HepG2 (cell line): Measurements from ENCODE around the gene EIF5A. TPM values are rescaled to one million over a fixed set of nuclear protein-coding genes. Genes with fewer than 3 reads are reported as not detected.

Experiments used
- DBP ChIP-seq: sonication (generic); formaldehyde crosslinking; IDR thresholded peaks from 2 replicates; pipeline ENCODE4 v1.4.0; 2020; ENCODE audit warnings: missing genetic modification reagents; ENCODE audit errors: not compliant biosample characterization
- DNMT1 ChIP-seq: sonication (generic); formaldehyde crosslinking; IDR thresholded peaks from 2 replicates; pipeline ENCODE4 v1.5.1; 2020; ENCODE audit warnings: mild to moderate bottlenecking, missing genetic modification reagents
- IKZF4 ChIP-seq: sonication (generic); formaldehyde crosslinking; IDR thresholded peaks from 2 replicates; pipeline ENCODE4 v1.5.1; 2020; ENCODE audit warnings: borderline replicate concordance, mild to moderate bottlenecking, low read depth, missing genetic modification reagents; ENCODE audit errors: not compliant biosample characterization
- NKX3-1 ChIP-seq: sonication (generic); formaldehyde crosslinking; IDR thresholded peaks from 2 replicates; pipeline ENCODE4 v1.5.0; 2020; ENCODE audit warnings: missing genetic modification reagents
- PAXIP1 ChIP-seq: sonication (generic); formaldehyde crosslinking; conservative IDR thresholded peaks from 2 replicates; pipeline ENCODE4 v1.4.0; 2020; ENCODE audit warnings: mild to moderate bottlenecking, missing genetic modification reagents, moderate library complexity
- PLSCR1 ChIP-seq: sonication (generic); formaldehyde crosslinking; IDR thresholded peaks from 2 replicates; pipeline ENCODE4 v1.5.0; 2020; ENCODE audit warnings: missing genetic modification reagents, mild to moderate bottlenecking, borderline replicate concordance
- POGK ChIP-seq: sonication (generic); formaldehyde crosslinking; conservative IDR thresholded peaks from 2 replicates; pipeline ENCODE4 v1.8.0; 2022; ENCODE audit warnings: mild to moderate bottlenecking, moderate library complexity, missing genetic modification reagents
- SKI ChIP-seq: fragments of 450-650 bp; IDR thresholded peaks from one replicate; pipeline ENCODE4 v1.6.1; 2018; ENCODE audit warnings: mild to moderate bottlenecking; ENCODE audit not compliant: partially characterized antibody
- SMAD3 ChIP-seq: sonication (generic); formaldehyde crosslinking; IDR thresholded peaks from 2 replicates; pipeline ENCODE4 v1.4.0; 2020; ENCODE audit warnings: missing genetic modification reagents
- TFDP1 ChIP-seq: IDR thresholded peaks from 2 replicates; pipeline ENCODE4 v1.6.1; 2016; ENCODE audit warnings: missing compliant biosample characterization, missing genetic modification reagents, borderline replicate concordance
- ZBTB3 ChIP-seq: sonication (generic); formaldehyde crosslinking; IDR thresholded peaks from 2 replicates; pipeline ENCODE4 v1.4.0; 2020; ENCODE audit warnings: low read depth, mild to moderate bottlenecking, moderate library complexity, missing genetic modification reagents, borderline replicate concordance
- ZFP37 ChIP-seq: sonication (generic); formaldehyde crosslinking; IDR thresholded peaks from 2 replicates; pipeline ENCODE4 v1.4.0; 2020; ENCODE audit warnings: missing genetic modification reagents, borderline replicate concordance
- ZNF12 ChIP-seq: sonication (generic); formaldehyde crosslinking; IDR thresholded peaks from 2 replicates; pipeline ENCODE4 v1.5.0; 2020; ENCODE audit warnings: missing genetic modification reagents
- ZNF441 ChIP-seq: sonication (generic); formaldehyde crosslinking; IDR thresholded peaks from 2 replicates; pipeline ENCODE4 v1.7.0; 2021; ENCODE audit warnings: missing genetic modification reagents, borderline replicate concordance
- ZNF772 ChIP-seq: sonication (generic); formaldehyde crosslinking; IDR thresholded peaks from 2 replicates; pipeline ENCODE4 v1.5.0; 2020; ENCODE audit warnings: mild to moderate bottlenecking, missing genetic modification reagents
- polyA plus RNA-seq, 8 experiments: library from polyadenylated mRNA; depleted of rRNA in 3 of 8; stranded (reverse) in 7 of 8; unstranded in 1 of 8; fragments of >200 nt; fragmentation: Illumina TruSeq in 4 of 8; extraction: Trizol in 4 of 8; gene quantifications; 2 replicates each; pipeline versions ENCODE4 v1.2.1 to v1.2.3, GENCODE V29; 2011 to 2016; ENCODE audit warnings: low read depth in 4 of 8, missing spikeins in 1 of 8, mixed read lengths in 1 of 8; ENCODE audit not compliant: insufficient read depth in 1 of 8
- total RNA-seq, 5 experiments: library from RNA; depleted of rRNA; stranded (reverse); fragments of >200 nt; fragmentation: Illumina TruSeq; extraction: Trizol; gene quantifications; 2 replicates each; pipeline ENCODE4 v1.2.3, GENCODE V29; 2016; ENCODE audit warnings: low read depth in 1 of 5

EIF5A gene
- total and polyA plus RNA-seq, 2 of the 13 experiments (the other 11 are each of a cell fraction or from before 2014, with no cell fraction given): 319 to 337 TPM

- no peak for TF ChIP-seq DBP
- no peak for TF ChIP-seq PLSCR1
- no peak for TF ChIP-seq NKX3-1 (CRISPR knock-in tag)
- no peak for TF ChIP-seq SKI
- TF ChIP-seq ZFP37 (CRISPR knock-in tag): no peak
- TF ChIP-seq POGK (CRISPR knock-in tag): no peak
- no peak for TF ChIP-seq DNMT1 (CRISPR knock-in tag)
- TF ChIP-seq ZNF772 (CRISPR knock-in tag): no peak
- peak; percentile 20; the same call in 1 of the 2 replicates for TF ChIP-seq PAXIP1 (CRISPR knock-in tag)
- no peak for TF ChIP-seq ZNF441 (CRISPR knock-in tag)
- TF ChIP-seq TFDP1 (CRISPR knock-in tag): peak; percentile 36; the same call in 1 of the 2 replicates
- no peak for TF ChIP-seq IKZF4
- TF ChIP-seq SMAD3 (CRISPR knock-in tag): no peak
- no peak for TF ChIP-seq ZBTB3
- no peak for TF ChIP-seq ZNF12
Measured at GRCh38 chr17:7281953-7282751, 25.3 kb upstream of the EIF5A start (continued).
